CD1c-positive myeloid dendritic cell (primary cell): ENCODE measurements around the gene ADGRB2.
A peak's percentile ranks its signal among the peaks of the same experiment; 100 is the strongest.

Experiments used
- DNase-seq: peaks from one replicate; pipeline ENCODE4 v3.0.0-alpha.2; 2016; ENCODE audit errors: extremely low spot score

Gene ADGRB2, protein sequence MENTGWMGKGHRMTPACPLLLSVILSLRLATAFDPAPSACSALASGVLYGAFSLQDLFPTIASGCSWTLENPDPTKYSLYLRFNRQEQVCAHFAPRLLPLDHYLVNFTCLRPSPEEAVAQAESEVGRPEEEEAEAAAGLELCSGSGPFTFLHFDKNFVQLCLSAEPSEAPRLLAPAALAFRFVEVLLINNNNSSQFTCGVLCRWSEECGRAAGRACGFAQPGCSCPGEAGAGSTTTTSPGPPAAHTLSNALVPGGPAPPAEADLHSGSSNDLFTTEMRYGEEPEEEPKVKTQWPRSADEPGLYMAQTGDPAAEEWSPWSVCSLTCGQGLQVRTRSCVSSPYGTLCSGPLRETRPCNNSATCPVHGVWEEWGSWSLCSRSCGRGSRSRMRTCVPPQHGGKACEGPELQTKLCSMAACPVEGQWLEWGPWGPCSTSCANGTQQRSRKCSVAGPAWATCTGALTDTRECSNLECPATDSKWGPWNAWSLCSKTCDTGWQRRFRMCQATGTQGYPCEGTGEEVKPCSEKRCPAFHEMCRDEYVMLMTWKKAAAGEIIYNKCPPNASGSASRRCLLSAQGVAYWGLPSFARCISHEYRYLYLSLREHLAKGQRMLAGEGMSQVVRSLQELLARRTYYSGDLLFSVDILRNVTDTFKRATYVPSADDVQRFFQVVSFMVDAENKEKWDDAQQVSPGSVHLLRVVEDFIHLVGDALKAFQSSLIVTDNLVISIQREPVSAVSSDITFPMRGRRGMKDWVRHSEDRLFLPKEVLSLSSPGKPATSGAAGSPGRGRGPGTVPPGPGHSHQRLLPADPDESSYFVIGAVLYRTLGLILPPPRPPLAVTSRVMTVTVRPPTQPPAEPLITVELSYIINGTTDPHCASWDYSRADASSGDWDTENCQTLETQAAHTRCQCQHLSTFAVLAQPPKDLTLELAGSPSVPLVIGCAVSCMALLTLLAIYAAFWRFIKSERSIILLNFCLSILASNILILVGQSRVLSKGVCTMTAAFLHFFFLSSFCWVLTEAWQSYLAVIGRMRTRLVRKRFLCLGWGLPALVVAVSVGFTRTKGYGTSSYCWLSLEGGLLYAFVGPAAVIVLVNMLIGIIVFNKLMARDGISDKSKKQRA (N-terminal part only)

GRCh38 chr1:31764312-31765040, at the start of gene ADGRB2:
TSS of gene ADGRB2 (minus strand) at chr1:31764340. CDS start at chr1:31757221, 7,119 bp downstream.
- DNase-seq: peak; percentile 46

- no peak for DNase-seq
Observed at GRCh38 chr1:31812158-31812829, 48.2 kb upstream of the ADGRB2 start.

DNA sequence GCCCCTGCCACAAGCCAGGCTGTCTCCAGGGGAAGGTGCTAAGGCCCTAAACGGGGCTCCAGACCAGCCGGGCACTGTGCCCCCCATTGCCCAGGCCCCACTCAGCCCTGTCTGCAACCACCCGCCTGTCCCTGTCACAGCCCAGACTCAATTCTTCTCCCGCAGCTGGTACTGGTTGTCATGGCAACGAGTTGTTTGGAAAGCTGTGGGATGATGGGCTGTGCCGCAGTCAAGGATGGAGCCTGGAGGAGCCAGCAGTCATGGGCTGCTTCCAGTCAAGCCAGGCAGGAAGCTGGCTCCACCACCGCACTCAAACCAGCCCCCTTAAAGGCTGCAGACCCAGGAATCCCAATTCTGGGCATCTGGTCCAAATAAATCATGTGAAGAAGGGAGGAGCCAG, 47.5 kb upstream of the ADGRB2 start:
- DNase-seq: no peak

DNA sequence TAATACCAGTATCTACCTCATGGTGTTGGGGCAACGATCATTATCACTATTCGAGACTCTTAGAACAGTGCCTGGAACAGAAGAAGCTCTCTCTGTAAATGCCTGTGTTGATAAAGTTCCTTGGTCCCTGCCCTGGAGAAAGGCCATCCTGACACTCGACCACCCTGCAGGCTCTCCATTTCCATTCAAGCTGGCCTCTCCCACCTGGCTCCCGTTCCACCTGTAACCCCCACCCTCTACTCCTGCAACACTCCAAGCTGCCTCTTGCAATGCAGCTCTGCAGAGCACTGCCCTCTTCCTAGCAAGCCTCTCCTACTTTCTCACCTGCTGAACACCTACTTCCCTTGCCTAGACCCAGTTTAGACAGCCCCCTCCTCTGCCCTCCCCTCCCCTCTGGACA, 45.6 kb upstream of the ADGRB2 start:
- DNase-seq: no peak

GRCh38 chr1:31807273-31808048, 43.3 kb upstream of the ADGRB2 start:
- no peak for DNase-seq

GRCh38 chr1:31805318-31805717, 41.2 kb upstream of the ADGRB2 start:
- no peak for DNase-seq

GRCh38 chr1:31804098-31804497, 40.0 kb upstream of the ADGRB2 start:
- DNase-seq: no peak

- no peak for DNase-seq
Observed at GRCh38 chr1:31803610-31804009, 39.5 kb upstream of the ADGRB2 start.

- DNase-seq: no peak
Observed at GRCh38 chr1:31802190-31803150, 38.3 kb upstream of the ADGRB2 start.

- DNase-seq: peak; percentile 68
Observed at GRCh38 chr1:31801458-31801857, 37.3 kb upstream of the ADGRB2 start.

GRCh38 chr1:31800674-31800967, 36.5 kb upstream of the ADGRB2 start:
- DNase-seq: no peak

DNA sequence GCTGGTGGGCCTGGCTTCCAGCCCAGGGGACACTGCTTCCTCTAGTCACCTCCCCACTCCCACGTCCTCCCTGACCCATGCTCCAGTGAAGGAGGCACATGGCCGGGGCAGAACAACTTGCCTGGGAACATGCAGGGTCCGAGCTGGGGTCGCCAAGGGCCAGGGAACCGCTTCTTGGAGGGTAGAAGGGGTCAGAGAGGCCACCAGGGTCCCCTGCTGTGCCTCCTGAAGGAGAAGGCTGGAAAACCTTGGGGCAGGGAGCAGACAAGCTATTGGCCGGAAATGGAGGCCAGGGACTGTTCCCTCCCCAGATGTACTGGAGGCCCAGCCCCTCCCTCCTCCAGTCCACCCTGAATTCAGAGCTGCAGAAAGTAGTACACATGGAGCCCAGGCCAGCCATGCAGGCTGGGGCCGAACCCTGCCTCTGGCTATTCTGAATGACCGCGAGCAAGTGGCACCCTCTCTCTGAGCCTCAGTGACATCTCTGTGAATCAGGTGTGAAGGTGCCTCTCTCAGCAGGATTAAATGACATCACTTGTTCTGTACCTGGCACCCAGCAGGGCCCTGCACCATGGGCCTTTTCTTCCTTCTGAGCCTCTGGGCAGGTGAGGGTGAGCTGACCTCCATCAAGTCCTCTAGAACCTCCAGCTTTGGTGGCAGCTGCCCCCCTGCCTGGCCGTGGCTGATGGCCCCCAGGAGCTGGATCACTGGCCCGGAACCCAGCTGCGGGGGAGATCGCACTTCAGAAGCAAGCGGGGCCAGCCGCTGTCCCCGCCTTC, 35.9 kb upstream of the ADGRB2 start:
- peak; percentile 42 for DNase-seq

DNA sequence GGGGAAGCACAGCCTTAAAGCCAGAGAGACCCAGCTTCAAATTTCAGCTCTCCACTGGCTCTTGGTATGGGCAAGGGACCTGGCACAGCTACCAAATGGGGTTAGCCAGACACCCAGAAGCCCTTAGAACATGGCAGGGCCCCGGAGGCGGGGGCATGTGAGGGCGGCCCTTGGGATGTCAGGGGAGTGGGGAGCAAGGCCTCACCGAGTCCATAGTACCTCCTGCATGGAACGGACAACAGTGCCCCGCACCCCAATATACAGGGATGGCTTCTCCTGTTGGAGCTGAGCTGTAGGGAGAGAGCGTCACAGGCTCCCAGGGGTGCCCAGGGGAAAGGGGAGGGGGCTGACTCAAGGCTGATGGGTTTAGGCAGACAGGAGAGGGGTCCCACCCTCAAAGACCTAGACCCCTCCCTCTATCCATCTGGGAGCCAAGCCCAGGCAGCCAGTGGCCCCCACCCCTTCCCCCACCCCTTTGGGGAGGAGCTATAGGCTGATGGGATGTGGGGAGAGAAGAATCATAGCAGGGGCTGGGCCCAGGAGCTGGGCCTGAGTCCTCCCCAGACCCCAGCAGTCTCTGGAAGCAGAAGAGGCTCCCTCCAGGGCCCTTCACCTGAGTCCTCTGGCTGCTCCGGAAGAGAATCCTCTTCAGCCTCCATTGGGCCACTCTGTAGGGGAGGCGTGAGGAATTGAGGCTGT, 35.2 kb upstream of the ADGRB2 start:
- no peak for DNase-seq

DNA sequence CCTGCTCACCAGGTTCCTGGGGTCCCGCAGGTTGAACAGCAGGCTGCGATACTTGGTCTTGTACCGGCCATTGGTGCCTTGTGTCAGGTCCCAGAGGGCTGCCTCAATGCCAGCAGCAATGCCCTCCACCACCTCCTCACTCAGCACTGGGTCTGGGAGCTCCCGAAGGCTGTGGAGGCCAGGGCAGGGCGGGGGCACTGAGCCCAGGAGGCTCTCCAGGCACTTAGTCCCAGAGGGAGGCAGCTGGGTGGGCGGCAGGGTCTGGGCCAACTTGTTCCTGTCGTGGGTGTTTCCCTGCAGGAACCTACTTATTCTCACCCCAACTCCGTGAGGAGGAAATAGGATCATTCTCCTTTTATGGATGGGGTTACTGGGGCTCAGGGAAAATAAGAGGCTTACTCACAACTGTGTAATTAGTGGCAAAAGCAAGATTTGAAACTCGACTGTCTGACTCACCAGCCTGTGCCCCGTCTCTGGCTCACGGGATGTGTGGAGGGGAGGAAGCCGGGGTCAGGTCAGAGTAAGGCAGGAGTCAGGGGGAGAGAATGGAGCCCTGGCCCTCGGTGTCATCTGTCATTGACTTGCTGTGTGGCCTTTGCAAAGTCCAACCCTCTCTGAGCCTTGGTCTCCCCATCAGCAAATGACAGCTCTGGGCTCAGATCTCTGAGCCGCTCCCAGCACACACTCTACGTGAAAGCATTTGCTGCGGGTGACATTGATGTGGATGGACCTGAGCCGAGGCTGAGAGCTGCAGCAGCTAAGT, 34.5 kb upstream of the ADGRB2 start:
- peak; percentile 90 for DNase-seq

DNA sequence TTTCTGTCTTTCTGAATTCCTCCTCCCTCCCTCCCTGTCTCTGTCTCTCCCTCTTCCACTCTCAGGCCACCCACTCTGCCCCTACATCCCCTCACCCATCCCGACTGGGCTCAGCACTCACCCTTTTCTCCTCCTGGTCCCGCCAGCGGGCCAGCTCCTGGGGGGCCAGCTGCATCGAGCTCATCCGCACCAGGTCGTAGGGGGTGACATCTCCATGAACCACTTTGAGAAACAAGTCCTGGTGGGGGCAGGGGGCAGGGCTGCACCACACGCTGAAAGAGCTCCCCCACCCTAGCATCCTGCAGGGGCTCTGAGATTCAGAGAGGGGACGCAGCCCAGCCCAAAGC, 33.9 kb upstream of the ADGRB2 start:
- DNase-seq: no peak

DNA sequence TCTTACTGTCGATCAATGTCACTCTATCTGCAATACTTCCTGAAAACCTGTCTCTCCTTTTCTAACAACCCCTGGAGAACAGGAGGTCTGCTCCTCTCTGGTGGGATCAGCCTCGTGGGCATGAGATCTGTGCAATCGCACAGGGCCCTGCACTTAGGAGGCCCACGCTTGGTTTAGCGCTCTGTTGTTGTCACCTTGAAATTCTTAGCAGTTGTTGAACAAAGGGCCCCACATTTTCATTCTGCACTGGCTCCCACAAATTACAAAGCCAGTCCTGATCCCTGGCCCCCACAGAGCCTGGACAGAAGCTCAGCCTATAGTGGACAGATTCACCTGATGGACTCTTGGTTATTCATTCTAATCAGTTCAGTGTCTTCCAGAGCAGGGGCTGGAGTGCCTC, 33.1 kb upstream of the ADGRB2 start:
- DNase-seq: no peak

GRCh38 chr1:31796707-31797106, 32.6 kb upstream of the ADGRB2 start:
- DNase-seq: no peak
